NCI-H1436 (cell line): ENCODE data around the gene RGS3.
A peak's percentile ranks its signal among the peaks of the same experiment; 100 is the strongest.
"Not testable (repeated sequence)": the region's sequence is repeated elsewhere in the genome, so short reads cannot be mapped to it uniquely, and the experiment has no call there.

Source experiments
- DNase-seq: peaks from one replicate; lab custom pipeline; 2025; lab: John Stamatoyannopoulos, UW

RGS3 gene

DNA sequence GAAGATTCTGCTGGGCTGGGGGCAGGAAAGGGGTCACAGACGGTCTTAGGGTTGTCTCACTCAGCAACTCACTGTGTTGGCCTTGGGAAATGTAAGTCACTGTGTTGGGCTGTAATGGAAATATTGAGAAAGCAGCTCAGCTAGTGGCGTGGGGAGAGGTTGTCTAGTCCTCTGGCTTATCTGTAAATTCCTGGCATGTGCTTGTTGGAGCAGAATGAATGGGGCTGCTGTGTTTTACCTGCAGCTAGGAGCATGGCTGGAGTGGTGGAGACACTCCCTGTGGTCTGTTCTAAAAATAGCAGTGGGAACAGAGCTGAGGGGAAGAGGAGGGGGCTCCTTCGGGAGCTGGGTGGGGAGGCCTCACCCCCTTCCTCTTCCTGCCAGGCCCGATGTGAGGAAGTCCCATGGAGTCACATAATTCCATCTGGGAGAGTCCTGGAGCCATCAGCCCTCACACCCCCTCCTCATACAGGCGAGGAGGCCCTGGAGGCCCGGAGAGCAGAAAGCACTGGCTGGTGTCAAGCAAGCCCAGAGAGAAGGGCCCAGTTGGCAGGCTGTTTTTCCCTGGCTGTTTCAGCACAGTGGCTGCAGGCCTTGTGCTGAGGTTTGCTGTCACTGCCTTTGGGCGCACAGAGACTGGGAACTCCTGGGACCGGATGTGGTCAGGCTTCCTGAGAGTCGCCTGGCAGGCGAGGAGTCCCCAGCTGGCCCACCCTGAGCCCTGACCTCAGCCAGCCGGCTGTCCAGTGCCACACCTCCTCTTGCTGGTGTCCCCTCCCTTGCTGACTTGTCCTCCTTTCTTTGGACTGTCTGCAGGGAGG, 84.9 kb downstream of the RGS3 start:
- no peak for DNase-seq

GRCh38 chr9:113549892-113550291, 86.4 kb downstream of the RGS3 start:
- DNase-seq: not testable (repeated sequence)

- no peak for DNase-seq
These were observed 93.5 kb downstream of the RGS3 start for GRCh38 chr9:113556877-113557593.

- no peak for DNase-seq
These were observed 95.3 kb downstream of the RGS3 start for GRCh38 chr9:113558632-113559502.

DNA sequence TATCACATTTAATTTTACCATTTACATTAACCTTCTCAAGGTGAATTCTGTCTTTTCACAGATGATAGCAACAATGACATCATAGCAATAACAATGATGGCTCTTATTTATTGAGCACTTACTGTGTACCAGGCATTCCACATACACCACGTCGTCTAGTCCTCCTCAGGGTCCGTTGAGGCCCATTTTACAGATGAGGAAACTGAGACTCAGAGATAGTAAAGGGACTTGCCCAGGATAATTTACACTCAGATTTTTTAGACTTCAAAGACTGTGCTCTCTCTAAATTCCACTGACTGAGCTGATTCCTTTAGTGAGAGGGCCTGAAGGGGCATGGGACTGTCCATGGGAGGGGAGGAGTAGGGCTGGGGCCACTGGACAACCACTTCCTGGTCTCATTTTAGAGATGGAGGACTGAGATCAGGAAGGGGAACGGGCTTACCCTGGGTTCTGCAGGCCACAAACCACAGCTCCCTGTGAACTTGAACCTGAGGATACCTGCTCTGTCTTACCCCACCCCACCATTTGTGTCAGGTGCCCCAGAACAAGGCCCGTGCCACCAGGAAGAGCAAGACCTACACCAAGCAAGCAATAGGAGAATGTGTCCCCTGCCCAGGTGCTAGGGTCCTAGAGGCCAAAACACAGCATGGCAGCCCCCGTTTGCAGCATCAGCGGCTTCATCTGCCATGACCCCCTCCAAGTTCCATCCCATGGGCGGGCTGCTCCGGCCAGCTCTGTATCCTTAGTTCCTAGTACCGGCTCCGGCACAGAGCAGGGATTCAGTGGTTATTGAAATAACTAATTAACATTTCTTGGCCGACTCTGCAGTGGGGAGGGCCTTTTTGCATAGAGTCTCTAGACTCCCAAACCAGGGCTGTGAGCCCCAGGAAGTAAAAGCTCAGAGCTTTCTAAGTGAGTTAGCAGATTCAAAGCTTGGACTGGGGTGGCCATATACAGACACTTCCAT, 96.6 kb downstream of the RGS3 start:
- DNase-seq: no peak

DNA sequence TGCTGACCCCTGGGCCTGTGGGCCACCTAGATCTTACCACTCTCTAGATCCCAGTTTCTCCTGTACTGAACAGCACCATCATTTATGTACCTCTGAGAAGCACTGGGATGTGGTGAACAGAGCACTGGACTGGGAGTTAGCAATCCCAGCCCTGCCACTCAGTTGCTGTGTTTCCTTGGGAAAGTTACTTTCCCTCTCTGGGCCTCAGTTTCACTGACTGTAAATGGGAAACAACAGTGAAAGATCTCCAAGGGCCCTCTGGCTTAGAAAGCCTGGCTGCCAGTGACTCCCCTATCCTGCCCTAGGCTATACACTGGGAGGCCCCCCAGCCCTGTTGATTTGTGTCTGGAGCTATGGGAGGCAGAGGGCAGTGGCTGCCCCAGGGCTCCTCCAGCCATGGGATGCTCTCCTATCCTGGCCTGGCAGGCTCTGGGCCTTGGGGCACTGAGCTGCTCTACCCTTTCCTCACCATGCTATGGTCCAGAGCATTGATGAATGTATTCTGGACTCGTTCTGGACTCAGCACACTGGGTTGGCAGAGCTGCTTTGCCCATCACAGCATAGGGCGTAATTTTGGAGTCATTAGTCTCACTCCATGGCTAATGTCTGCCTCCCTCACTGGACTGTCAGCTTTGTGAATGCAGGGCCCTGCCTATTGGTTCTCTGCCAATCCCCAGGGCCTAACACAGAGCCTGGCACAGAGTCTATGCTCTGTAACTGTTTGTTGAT, 99.3 kb downstream of the RGS3 start:
- DNase-seq: no peak

DNA sequence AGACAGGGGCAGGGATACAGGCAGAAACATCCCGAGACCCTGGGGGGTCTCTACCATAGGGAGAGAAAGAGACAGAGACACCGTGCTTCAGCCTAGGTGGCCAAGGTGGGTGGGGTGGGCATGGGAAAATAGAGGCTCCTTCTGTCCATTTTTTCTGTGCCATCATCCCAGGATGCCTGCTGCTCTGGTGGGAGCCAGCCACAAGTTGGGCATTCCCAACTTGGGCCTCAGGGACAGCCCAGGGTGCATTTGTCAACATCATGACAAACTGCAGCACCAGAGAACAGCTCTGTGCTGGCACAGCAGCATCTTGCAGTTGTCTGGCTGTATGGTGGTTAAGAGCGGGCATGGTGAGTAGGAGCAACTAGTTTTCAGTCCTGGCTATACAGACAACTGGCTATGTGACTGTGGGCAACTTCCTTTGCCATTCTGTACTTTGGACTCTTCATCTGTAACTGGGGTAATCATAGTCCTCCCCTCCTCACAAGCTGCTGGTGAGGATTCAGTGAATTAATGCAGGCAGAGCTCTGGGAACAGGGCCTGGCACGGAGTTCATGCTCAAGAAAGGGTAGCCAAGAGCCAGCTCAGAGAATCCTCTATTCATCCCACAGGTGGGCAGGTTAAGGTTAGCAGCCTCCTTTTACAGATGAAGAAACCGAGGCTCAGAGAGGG, 100.4 kb downstream of the RGS3 start:
- no peak for DNase-seq

DNA sequence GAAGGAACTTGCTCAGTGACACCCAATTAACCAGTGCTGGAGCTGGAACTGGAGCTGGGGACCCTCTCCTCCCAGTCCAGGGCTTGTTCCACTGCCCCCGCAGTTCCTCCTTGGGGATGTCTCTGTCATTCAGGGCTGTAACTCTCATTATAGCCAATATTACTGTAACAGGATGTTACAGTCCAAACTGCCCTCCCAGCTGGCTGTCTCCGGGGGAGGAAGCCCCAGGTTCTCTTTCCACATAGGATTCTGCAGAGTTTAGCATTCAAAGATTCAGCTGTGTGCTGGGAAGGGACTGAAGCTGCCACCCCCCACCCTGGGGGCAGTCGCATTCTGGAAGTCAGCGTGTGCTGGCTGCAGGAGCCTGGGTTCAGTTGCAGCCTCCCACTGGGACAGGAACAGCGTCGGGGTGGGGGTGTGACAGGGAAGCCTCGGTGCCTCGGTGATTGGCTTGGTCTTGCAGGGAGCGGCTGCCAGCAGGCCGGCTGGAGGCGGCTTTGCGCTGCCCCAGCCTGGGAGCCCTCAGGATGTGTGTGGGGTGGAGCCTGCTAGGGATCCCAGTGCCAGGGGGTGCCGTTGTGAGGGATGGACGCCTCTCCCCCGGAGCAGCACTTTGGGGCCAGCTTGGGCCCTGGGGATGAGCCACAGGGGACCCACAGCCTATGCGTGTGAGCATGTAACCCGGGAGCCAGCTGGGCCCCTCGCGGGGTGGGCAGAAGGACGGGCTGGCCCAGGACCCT, 101.1 kb downstream of the RGS3 start:
- DNase-seq: peak; percentile 21

GRCh38 chr9:113566016-113566711, 102.6 kb downstream of the RGS3 start:
- DNase-seq: no peak

GRCh38 chr9:113566712-113567071, 103.2 kb downstream of the RGS3 start:
- no peak for DNase-seq

- no peak for DNase-seq
These were observed 104.0 kb downstream of the RGS3 start for GRCh38 chr9:113567361-113568080.

- DNase-seq: no peak
These were observed 104.5 kb downstream of the RGS3 start for GRCh38 chr9:113568081-113568435.

- no peak for DNase-seq
These were observed 105.2 kb downstream of the RGS3 start for GRCh38 chr9:113568571-113569321.

- no peak for DNase-seq
These were observed 106.0 kb downstream of the RGS3 start for GRCh38 chr9:113569472-113570060.

DNA sequence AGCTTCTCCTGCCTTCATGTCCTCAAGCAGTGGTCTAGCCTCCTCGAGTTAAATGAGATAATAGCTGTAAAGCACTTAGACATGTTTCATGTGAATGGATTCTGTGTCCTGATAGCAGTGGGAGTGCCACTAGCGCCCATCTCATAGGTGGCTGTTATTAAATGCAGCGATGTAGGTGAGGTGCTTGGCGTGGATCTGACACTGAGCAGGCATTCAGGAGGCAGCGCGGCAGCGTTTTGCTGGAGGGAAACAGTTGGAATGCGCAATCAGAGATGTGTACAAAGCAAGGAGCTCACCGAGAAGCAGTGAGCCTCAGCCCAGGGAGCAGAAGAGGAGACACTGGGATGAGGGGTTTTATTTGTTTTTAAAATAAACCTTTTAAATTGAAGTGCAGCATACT, 106.6 kb downstream of the RGS3 start:
- no peak for DNase-seq

GRCh38 chr9:113570749-113571711, 107.5 kb downstream of the RGS3 start:
- DNase-seq: no peak
